GM12892 (cell line): Measurements from ENCODE around the gene KLHL6.

Source experiments
- POLR2A ChIP-seq: IDR thresholded peaks from 2 replicates; pipeline ENCODE4 v1.6.1; 2011; ENCODE audit warnings: low read depth, low read length, control low read depth
- TAF1 ChIP-seq: IDR thresholded peaks from 2 replicates; pipeline ENCODE4 v1.6.1; 2011; ENCODE audit warnings: low read depth, mild to moderate bottlenecking, control low read depth, low read length, borderline replicate concordance

GRCh38 chr3:183591881-183592521 is 36.5 kb upstream of the KLHL6 start:
- no peak for TF ChIP-seq TAF1
- no peak for TF ChIP-seq POLR2A
